Epithelial cell of esophagus (primary cell): ENCODE measurements around the gene LMNTD1.

Experiments
- DNase-seq: peaks from one replicate; pipeline ENCODE4 v3.0.0; 2010; ENCODE audit warnings: low read depth
- H3K4me3 ChIP-seq: 2 replicates; pipeline ENCODE4 v1.5.1; 2011; ENCODE audit warnings: mild to moderate bottlenecking, low read length, control low read depth
- TF ChIP-seq, protein P1 (sequence below): IDR thresholded peaks from 2 replicates; pipeline ENCODE4 v1.5.1; 2011; ENCODE audit warnings: low read depth, mild to moderate bottlenecking, low read length, control low read depth, inconsistent platforms; ENCODE audit not compliant: insufficient read depth; ENCODE audit errors: missing control alignments

The LMNTD1 gene

DNA sequence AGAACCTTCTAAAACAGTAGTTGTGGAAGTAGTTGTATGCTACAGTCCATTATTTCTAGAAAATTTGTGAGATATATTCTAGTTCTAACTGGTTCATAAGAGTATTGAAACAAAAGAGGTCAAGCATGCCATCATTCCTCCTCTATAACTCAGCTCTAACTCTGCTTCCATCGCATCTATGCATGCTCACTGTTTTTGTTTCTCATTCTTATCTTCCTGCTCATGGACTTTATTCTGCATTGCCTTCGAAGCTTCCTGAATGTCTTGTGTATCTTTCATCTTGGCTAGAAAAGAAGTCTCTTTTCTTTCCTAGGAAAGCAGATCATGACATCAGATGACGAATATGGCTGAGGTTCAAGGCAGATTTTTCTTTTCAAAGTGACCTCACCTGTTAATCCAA, 402 bp downstream of the LMNTD1 start:
- H3K4me3 ChIP-seq = no peak overlapping the region
- no peak for DNase-seq
- TF ChIP-seq, protein P1, sequence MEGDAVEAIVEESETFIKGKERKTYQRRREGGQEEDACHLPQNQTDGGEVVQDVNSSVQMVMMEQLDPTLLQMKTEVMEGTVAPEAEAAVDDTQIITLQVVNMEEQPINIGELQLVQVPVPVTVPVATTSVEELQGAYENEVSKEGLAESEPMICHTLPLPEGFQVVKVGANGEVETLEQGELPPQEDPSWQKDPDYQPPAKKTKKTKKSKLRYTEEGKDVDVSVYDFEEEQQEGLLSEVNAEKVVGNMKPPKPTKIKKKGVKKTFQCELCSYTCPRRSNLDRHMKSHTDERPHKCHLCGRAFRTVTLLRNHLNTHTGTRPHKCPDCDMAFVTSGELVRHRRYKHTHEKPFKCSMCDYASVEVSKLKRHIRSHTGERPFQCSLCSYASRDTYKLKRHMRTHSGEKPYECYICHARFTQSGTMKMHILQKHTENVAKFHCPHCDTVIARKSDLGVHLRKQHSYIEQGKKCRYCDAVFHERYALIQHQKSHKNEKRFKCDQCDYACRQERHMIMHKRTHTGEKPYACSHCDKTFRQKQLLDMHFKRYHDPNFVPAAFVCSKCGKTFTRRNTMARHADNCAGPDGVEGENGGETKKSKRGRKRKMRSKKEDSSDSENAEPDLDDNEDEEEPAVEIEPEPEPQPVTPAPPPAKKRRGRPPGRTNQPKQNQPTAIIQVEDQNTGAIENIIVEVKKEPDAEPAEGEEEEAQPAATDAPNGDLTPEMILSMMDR = no peak

DNA sequence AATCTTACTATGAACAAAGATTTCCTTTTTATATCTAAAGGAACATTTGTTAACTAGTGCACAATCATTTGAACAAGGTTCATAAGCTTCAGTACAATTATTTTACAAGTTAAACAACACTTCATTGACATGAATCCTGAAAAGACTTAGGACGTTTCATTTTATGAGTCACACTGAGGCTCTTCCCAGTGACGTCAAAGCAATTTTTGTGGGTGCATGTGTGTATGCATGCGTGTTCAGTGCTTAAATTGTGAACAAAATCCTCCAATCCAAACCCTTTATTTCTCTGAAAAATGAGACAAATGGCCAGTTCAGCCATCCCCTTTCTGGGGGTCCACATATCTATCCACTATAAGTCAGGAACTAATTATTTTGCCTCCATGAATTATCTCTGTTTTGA, 2.9 kb downstream of the LMNTD1 start:
- peak; percentile 46 for DNase-seq
- no peak overlapping the region for H3K4me3 ChIP-seq
- TF ChIP-seq, protein P1 = no peak

DNA sequence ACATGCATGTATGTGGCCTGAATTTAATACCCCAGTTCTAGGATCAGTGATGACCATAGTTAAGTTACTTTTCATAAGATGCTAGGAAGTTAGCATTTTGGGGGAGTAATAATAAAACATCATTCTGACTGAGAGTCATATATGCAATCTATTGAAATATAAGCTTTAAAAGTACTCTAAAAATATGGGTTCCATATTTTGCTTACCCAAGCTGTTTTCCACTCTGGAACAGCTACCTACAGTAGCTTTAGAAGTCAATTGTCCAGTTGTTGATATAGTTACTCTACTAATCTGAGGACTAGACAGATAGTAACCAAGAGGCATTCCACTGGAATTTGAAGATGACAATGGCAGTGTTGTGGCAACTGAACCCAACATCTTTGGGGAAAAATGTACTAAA, 4.0 kb downstream of the LMNTD1 start:
- TF ChIP-seq, protein P1 = no peak
- DNase-seq = no peak

DNA sequence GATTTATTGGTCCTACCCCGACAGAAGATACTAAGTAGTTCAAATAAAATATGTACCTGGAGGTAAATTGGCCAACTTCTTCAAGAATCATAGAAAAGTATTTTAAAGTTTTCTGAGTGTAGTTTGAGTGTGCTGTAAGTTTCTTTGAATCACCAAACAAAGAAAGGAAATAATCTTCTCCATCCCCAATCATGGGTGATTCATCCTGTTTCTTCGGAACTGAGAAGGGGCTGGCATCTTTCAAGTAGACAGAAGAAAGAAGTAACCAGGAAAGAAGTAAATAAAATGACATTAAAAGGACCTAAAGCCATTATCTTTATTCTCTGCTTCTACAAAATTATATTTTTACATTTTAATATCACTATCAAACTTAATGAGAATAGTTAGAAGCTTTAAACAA, 6.8 kb downstream of the LMNTD1 start:
- TF ChIP-seq, protein P1 = no peak
- H3K4me3 ChIP-seq = no peak overlapping the region
- DNase-seq = no peak

More for the DNA sequence above, 4.0 kb downstream of the LMNTD1 start:
- no peak overlapping the region for H3K4me3 ChIP-seq

DNA sequence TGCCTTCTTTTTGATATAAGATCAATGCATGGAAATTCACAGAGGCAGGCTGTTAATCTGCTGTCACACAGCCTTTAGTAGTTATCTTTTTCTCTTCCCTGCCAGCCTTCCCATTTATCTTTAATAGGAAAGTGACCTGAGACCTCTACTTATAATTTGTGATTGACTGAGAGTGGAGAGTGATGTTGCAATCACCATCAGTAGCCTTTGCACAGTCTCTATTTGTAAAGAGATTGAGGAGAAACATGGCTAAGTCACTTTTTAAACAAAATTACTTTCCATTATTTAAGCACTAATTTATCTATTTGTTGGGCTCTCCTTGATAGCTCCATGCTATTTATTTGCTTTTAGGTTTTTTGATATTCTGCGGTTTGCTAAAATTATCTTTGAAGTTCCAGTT, 19.9 kb downstream of the LMNTD1 start:
- DNase-seq = no peak
- H3K4me3 ChIP-seq = no peak overlapping the region
- TF ChIP-seq, protein P1 = no peak

DNA sequence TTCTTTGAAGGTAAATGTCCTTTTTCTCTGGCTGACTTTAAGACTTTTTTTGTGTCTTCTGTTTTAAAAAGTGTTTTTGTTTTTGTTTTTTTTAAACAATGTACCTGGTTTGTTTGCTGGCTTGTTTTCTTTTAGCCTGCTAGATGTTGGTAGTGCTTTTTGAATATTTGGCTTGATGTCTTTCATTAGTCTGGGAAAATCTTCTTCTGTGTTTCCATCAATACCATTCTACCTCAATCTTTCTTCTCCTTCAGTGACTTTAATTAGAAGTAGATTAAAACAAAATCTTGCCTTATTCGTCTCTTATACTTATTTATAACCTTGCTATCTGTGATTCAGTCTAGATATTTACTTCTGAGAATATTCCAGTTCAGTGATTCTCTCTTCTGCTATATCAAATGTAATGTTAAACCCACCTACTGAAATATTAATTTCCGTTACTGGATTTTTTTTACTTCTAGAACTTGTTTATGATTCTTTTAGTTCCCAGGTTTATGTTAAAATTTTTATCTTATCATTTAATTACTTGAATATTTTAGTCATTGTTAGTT, 21.5 kb downstream of the LMNTD1 start:
- H3K4me3 ChIP-seq = no peak overlapping the region
- TF ChIP-seq, protein P1 = no peak
- DNase-seq = no peak

DNA sequence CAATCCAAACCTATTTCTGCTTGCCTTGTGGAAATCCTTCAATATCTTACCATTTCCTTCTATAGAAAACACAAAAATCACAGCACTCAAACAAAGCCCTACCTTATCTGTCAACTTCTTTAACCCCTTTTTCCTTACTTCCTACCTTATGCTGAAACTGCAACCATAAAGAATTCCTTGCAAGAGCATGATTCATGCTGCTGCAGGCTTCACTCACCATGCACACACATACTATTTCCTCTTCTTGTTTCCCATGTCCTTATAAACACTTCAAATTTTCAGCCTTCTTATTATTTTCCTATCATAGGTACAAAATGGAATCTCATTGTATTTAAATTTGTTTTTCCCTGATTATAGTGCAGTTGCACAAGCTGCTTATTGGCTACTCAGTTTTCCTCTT, 23.3 kb downstream of the LMNTD1 start:
- H3K4me3 ChIP-seq = no peak overlapping the region
- TF ChIP-seq, protein P1 = no peak
- DNase-seq = peak; percentile 72
